SU-DHL-6 (cell line): ENCODE results near the gene CD1C.

Source experiments
- CTCF ChIP-seq: fragments of 200-600 bp; sonication (generic); IDR thresholded peaks from one replicate; pipeline ENCODE4 v1.5.1; 2017; ENCODE audit warnings: antibody characterized with exemption, mild to moderate bottlenecking, low read length, moderate library complexity; ENCODE audit not compliant: insufficient read depth, poor library complexity, severe bottlenecking
- EZH2phosphoT487 ChIP-seq: fragments of 200-600 bp; sonication (generic), shearing (Covaris generic); conservative IDR thresholded peaks from 2 replicates; pipeline ENCODE4 v1.6.1; 2018; ENCODE audit warnings: mild to moderate bottlenecking, antibody characterized with exemption, low read length, moderate library complexity, mixed read lengths

GRCh38 chr1:158323866-158324265 is 34.1 kb downstream of the CD1C start:
- TF ChIP-seq CTCF (no peak), EZH2phosphoT487 (no peak)
